HCT116 (cell line): ENCODE measurements around the gene H6PD.

Experiments used
- CTCF ChIP-seq, 3 experiments: fragments of 200-600 bp in 1 of 3; sonication (generic) in 1 of 3; IDR thresholded peaks in 2 of 3; conservative IDR thresholded peaks in 1 of 3; 2 replicates each; pipeline ENCODE4 v1.5.1; 2012 to 2017; ENCODE audit warnings: low read depth in 2 of 3, low read length in 2 of 3, antibody characterized with exemption in 1 of 3, borderline replicate concordance in 1 of 3, control low read depth in 1 of 3, mild to moderate bottlenecking in 1 of 3, mixed read lengths in 1 of 3, mixed run types in 1 of 3, moderate library complexity in 1 of 3; ENCODE audit not compliant: insufficient read depth in 1 of 3
- EZH2 ChIP-seq: fragments of 200-600 bp; sonication (generic); IDR thresholded peaks from 2 replicates; pipeline ENCODE4 v1.6.1; 2017; ENCODE audit warnings: antibody characterized with exemption, mixed run types
- FOSL1 ChIP-seq: IDR thresholded peaks from 2 replicates; pipeline ENCODE4 v1.6.1; 2012; ENCODE audit warnings: low read depth
- JUND ChIP-seq: IDR thresholded peaks from 2 replicates; pipeline ENCODE4 v1.6.1; 2012
- POLR2A ChIP-seq: IDR thresholded peaks from 2 replicates; pipeline ENCODE4 v1.7.0; 2011; ENCODE audit warnings: borderline replicate concordance; ENCODE audit not compliant: insufficient read depth, insufficient read length; ENCODE audit errors: extremely low read depth
- POLR2AphosphoS5 ChIP-seq: IDR thresholded peaks from 2 replicates; pipeline ENCODE4 v1.6.1; 2011; ENCODE audit warnings: mild to moderate bottlenecking, low read depth, low read length, moderate library complexity
- RAD21 ChIP-seq: IDR thresholded peaks from 2 replicates; pipeline ENCODE4 v1.6.1; 2012; ENCODE audit warnings: low read depth, mild to moderate bottlenecking
- SP1 ChIP-seq: IDR thresholded peaks from 2 replicates; pipeline ENCODE4 v1.6.1; 2012; ENCODE audit warnings: low read depth
- SRF ChIP-seq: IDR thresholded peaks from 2 replicates; pipeline ENCODE4 v1.6.1; 2012; ENCODE audit warnings: low read depth
- TCF7L2 ChIP-seq: IDR thresholded peaks from 2 replicates; pipeline ENCODE4 v1.7.0; 2011; ENCODE audit warnings: borderline replicate concordance, inconsistent platforms; ENCODE audit not compliant: insufficient read depth, insufficient read length; ENCODE audit errors: extremely low read depth
- ZNF274 ChIP-seq: fragments of 200-500 bp; sonication (Bioruptor generic); IDR thresholded peaks from 2 replicates; pipeline ENCODE4 v1.6.1; 2014; ENCODE audit warnings: mild to moderate bottlenecking, low read depth, low read length, inconsistent platforms
- TF ChIP-seq, protein P1 (sequence below): IDR thresholded peaks from 2 replicates; pipeline ENCODE4 v1.6.1; 2012

- TF ChIP-seq CTCF (IDR thresholded peaks at IDR 0.05 in 2 of 3, conservative IDR thresholded peaks at IDR 0.05 in 1 of 3; ENCODE audit: borderline replicate concordance in 1 of 3, insufficient read depth in 1 of 3, low read depth in 2 of 3, low read length in 2 of 3) = no peak
- no peak for TF ChIP-seq SRF
- TF ChIP-seq FOSL1 = no peak
- no peak for TF ChIP-seq POLR2AphosphoS5
- no peak for TF ChIP-seq RAD21
- no peak for TF ChIP-seq TCF7L2
- TF ChIP-seq, protein P1, sequence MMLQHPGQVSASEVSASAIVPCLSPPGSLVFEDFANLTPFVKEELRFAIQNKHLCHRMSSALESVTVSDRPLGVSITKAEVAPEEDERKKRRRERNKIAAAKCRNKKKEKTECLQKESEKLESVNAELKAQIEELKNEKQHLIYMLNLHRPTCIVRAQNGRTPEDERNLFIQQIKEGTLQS = no peak
- no peak for TF ChIP-seq EZH2
- no peak for TF ChIP-seq SP1
- TF ChIP-seq POLR2A = no peak
- no peak for TF ChIP-seq JUND
- TF ChIP-seq ZNF274 = no peak
Measured at GRCh38 chr1:9263984-9264872, 29.7 kb downstream of the H6PD start.
